Spleen (tissue), 7 donors: ENCODE results near the gene SLC4A1AP.

Experiments
- CTCF ChIP-seq, 11 experiments: fragments of 200-600 bp in 7 of 11; fragments of 450-650 bp in 4 of 11; sonication (generic) in 4 of 11; IDR thresholded peaks in 8 of 11; conservative IDR thresholded peaks in 3 of 11; 1 replicate in 7 of 11; 2 replicates in 4 of 11; pipeline versions ENCODE4 v1.4.0 to v1.8.0; 2016 to 2021; ENCODE audit warnings: antibody characterized with exemption in 11 of 11, inconsistent platforms in 4 of 11, mild to moderate bottlenecking in 1 of 11
- POLR2A ChIP-seq, 3 donors: fragments of 450-650 bp; IDR thresholded peaks; one replicate each; pipeline ENCODE4 v1.5.1; 2017; ENCODE audit warnings: antibody characterized with exemption in 3 of 3, mild to moderate bottlenecking in 1 of 3
- donor health status: DM: no; HTN: no; CAD: no; lungs with moderate emphysema.
- donor health status: DM: no; HTN: no; CAD: no.
- donor health status: DM: no; HTN: no; CAD: no.

DNA sequence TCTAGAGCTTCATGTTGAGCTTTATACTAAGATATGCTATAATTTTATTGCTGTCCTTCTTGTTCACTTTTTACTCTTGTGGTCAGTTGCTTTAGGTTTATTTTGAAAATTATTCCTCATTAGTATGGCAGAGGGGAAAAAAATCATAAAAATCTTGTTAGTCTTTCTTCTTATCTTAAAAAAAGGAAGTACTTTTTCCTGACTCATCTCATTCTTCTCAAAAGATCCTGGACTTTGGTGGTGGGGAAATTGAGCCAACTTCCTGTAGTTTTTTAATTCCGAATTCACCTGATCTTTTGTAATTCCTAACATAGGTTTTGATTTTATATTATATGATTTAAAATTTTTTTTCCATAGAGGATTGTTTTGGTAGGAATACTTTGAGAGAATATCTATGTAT, 3.8 kb downstream of the SLC4A1AP start:
- TF ChIP-seq POLR2A (IDR thresholded peaks at IDR 0.05) (no peak), CTCF (IDR thresholded peaks at IDR 0.05 in 8 of 11, conservative IDR thresholded peaks at IDR 0.05 in 3 of 11) (no peak)
